BLaER1 (cell line): ENCODE measurements around the gene CPEB4.
A peak's percentile ranks its signal among the peaks of the same experiment; 100 is the strongest.

Experiments
- H3K27ac ChIP-seq: shearing (Covaris generic); formaldehyde crosslinking; 2 replicates; pipeline ENCODE4 v1.8.1; 2022
- H3K27me3 ChIP-seq: shearing (Covaris generic); formaldehyde crosslinking; 2 replicates; pipeline ENCODE4 v1.8.1; 2022
- H3K36me3 ChIP-seq: shearing (Covaris generic); formaldehyde crosslinking; 2 replicates; pipeline ENCODE4 v1.8.1; 2022
- H3K4me1 ChIP-seq: shearing (Covaris generic); formaldehyde crosslinking; 2 replicates; pipeline ENCODE4 v1.8.1; 2022
- H3K4me2 ChIP-seq: shearing (Covaris generic); formaldehyde crosslinking; 2 replicates; pipeline ENCODE4 v1.8.1; 2022
- H3K4me3 ChIP-seq: shearing (Covaris generic); formaldehyde crosslinking; 2 replicates; pipeline ENCODE4 v1.8.1; 2022
- H3K9ac ChIP-seq: shearing (Covaris generic); formaldehyde crosslinking; 2 replicates; pipeline ENCODE4 v1.8.1; 2022
- H3K9me3 ChIP-seq: shearing (Covaris generic); formaldehyde crosslinking; 2 replicates; pipeline ENCODE4 v1.8.1; 2022
- H4K20me1 ChIP-seq: shearing (Covaris generic); formaldehyde crosslinking; 2 replicates; pipeline ENCODE4 v1.8.1; 2022
- Cebpa-rat ChIP-seq: shearing (Covaris generic); IDR thresholded peaks from 2 replicates; pipeline ENCODE4 v1.8.1; 2022

Gene CPEB4

DNA sequence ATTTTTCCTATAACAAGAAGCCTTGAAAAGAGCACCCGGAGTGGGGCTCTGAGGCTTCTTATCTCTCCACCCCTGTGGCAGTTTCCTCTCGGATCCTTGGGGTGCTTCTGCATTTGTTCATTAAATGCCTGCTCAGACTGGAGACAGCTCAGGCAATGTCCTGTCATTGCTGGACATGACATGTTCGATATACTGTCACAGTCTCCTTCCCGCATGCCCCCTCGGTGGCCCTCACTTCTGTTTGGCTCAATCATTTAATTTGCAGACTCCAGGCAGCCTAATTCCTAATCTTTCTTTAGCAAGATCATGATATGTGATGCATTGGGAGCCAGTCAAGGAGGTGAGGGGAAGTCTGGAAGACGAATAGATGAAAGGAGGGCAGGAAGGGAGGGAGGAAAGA lies 37.5 kb upstream of the CPEB4 start:
- no peaks in the 10 kb centered on the region for H4K20me1 ChIP-seq
- H3K4me3 ChIP-seq: no peak overlapping the region
- peaks cover 15% of the 10 kb centered on the region; the same call in 1 of the 2 replicates for H3K4me1 ChIP-seq
- H3K27me3 ChIP-seq: no peaks in the 10 kb centered on the region
- H3K4me2 ChIP-seq: no peak overlapping the region
- H3K27ac ChIP-seq: no peak overlapping the region
- peaks cover 31% of the 10 kb centered on the region for H3K9me3 ChIP-seq
- no peak for TF ChIP-seq Cebpa-rat
- no peaks in the 10 kb centered on the region for H3K36me3 ChIP-seq
- H3K9ac ChIP-seq: no peak overlapping the region

DNA sequence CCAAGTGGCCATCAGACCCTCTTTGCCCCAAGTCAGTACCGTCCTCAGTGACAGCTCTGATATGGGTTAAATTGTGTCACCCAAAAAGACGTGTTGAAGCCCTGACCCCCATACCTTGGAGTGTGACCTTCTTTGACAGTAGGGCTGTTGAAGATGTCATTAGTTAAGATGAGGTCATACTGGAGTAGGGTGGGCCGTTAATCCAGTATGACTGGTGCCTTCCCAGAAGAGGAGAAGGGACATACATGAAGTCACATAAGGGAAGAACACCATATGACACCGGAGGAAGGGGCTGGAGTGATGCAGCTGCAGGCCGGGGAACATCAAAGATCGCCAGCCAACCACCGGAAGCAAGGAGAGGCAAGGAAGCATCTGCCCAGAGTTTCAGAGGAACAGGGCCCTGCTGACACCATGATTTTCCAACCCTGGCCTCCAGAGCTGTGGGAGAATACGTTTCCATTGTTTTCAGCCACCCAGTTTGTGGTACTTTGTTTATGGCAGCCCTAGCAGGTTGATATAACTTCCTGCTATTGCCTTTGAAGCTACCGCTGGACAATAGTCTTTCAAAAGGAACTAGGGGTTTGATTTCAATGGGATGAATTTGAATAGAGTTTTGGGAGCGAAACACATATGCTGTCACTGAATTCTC lies 36.4 kb upstream of the CPEB4 start:
- no peak overlapping the region for H3K4me3 ChIP-seq
- H3K27me3 ChIP-seq: no peaks in the 10 kb centered on the region
- TF ChIP-seq Cebpa-rat: no peak
- no peak overlapping the region for H3K27ac ChIP-seq
- no peaks in the 10 kb centered on the region for H4K20me1 ChIP-seq
- H3K9ac ChIP-seq: no peak overlapping the region
- H3K9me3 ChIP-seq: peaks cover 26% of the 10 kb centered on the region
- peaks cover 15% of the 10 kb centered on the region; the same call in 1 of the 2 replicates for H3K4me1 ChIP-seq
- no peaks in the 10 kb centered on the region for H3K36me3 ChIP-seq
- H3K4me2 ChIP-seq: peak overlapping the region; percentile 25

- Histone ChIP-seq H4K20me1 (no peaks in the 10 kb centered on the region), H3K9ac (no peak overlapping the region), H3K9me3 (peaks cover 15% of the 10 kb centered on the region), H3K27ac (no peak overlapping the region), H3K4me1 (peaks cover 15% of the 10 kb centered on the region; the same call in 1 of the 2 replicates), H3K36me3 (no peaks in the 10 kb centered on the region), H3K4me2 (no peak overlapping the region), H3K27me3 (no peaks in the 10 kb centered on the region), H3K4me3 (no peak overlapping the region)
- no peak for TF ChIP-seq Cebpa-rat
Measured at GRCh38 chr5:173852790-173853359, 35.3 kb upstream of the CPEB4 start.

GRCh38 chr5:173853370-173854131 lies 34.6 kb upstream of the CPEB4 start:
- Histone ChIP-seq H3K4me3 (no peak overlapping the region), H3K36me3 (no peaks in the 10 kb centered on the region), H3K4me2 (no peak overlapping the region), H3K27me3 (no peaks in the 10 kb centered on the region), H4K20me1 (no peaks in the 10 kb centered on the region), H3K27ac (no peak overlapping the region), H3K4me1 (peaks cover 15% of the 10 kb centered on the region; the same call in 1 of the 2 replicates), H3K9me3 (peaks cover 9% of the 10 kb centered on the region), H3K9ac (no peak overlapping the region)
- TF ChIP-seq Cebpa-rat: no peak

DNA sequence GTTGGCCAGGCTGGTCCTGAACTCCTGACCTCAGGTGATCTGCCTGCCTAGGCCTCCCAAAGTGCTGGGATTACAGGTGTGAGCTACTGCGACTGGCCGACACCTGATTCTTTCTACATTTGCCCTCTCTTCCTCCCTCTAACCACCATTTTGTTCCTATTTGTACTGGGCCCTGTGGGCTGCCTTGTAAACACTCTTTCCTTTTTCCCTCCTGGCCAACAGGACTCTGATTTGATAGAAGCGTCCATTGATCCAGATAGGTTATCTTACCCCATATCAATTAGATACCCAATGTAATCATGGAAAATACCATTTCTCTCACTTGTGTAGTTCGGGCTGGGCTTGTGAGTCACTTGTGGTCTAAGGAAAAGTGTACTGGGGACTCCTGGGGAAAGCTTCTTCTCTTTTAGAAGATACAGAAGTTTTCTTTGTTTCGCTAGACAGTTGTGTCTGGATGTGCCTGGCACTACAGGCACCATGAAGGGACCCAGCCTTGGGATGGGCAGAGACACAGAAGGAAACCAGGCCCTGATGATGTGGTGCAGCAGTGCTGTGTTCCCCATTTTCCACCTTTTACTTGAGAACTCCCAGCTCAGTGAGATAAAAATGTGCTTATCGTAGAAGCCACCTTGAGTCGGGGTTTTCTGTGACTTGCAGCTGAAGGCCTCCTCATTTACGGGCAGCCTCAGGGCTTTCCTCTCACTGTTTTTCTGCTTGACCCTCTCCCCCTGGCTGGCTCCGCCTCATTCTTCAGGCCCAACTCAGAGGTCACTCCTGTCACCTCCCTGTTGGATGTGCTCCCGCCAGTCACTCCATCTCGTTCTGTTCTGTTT lies 32.8 kb upstream of the CPEB4 start:
- Histone ChIP-seq H3K27me3 (no peaks in the 10 kb centered on the region), H3K4me1 (peaks cover 15% of the 10 kb centered on the region; the same call in 1 of the 2 replicates), H3K36me3 (no peaks in the 10 kb centered on the region), H3K27ac (no peak overlapping the region), H3K9me3 (no peaks in the 10 kb centered on the region), H3K4me3 (no peak overlapping the region), H3K9ac (no peak overlapping the region), H3K4me2 (no peak overlapping the region), H4K20me1 (no peaks in the 10 kb centered on the region)
- TF ChIP-seq Cebpa-rat: no peak

- no peak overlapping the region for H3K4me2 ChIP-seq
- no peak overlapping the region for H3K4me3 ChIP-seq
- TF ChIP-seq Cebpa-rat: no peak
- no peaks in the 10 kb centered on the region for H3K27me3 ChIP-seq
- no peaks in the 10 kb centered on the region for H4K20me1 ChIP-seq
- H3K36me3 ChIP-seq: no peaks in the 10 kb centered on the region
- no peak overlapping the region for H3K27ac ChIP-seq
- H3K9me3 ChIP-seq: no peaks in the 10 kb centered on the region
- H3K4me1 ChIP-seq: peaks cover 11% of the 10 kb centered on the region; the same call in 1 of the 2 replicates
- no peak overlapping the region for H3K9ac ChIP-seq
Measured at GRCh38 chr5:173855995-173856656, 32.0 kb upstream of the CPEB4 start.

GRCh38 chr5:173857234-173857633 lies 30.9 kb upstream of the CPEB4 start:
- no peak overlapping the region for H3K4me2 ChIP-seq
- H3K36me3 ChIP-seq: no peaks in the 10 kb centered on the region
- H3K9ac ChIP-seq: no peak overlapping the region
- H3K27me3 ChIP-seq: no peaks in the 10 kb centered on the region
- H3K4me1 ChIP-seq: 0 out of 2 replicates have a peak, but pooled peaks cover under 1% of the 10 kb centered on the region
- no peaks in the 10 kb centered on the region for H4K20me1 ChIP-seq
- no peaks in the 10 kb centered on the region for H3K9me3 ChIP-seq
- H3K27ac ChIP-seq: no peak overlapping the region
- H3K4me3 ChIP-seq: no peak overlapping the region
- TF ChIP-seq Cebpa-rat: no peak

DNA sequence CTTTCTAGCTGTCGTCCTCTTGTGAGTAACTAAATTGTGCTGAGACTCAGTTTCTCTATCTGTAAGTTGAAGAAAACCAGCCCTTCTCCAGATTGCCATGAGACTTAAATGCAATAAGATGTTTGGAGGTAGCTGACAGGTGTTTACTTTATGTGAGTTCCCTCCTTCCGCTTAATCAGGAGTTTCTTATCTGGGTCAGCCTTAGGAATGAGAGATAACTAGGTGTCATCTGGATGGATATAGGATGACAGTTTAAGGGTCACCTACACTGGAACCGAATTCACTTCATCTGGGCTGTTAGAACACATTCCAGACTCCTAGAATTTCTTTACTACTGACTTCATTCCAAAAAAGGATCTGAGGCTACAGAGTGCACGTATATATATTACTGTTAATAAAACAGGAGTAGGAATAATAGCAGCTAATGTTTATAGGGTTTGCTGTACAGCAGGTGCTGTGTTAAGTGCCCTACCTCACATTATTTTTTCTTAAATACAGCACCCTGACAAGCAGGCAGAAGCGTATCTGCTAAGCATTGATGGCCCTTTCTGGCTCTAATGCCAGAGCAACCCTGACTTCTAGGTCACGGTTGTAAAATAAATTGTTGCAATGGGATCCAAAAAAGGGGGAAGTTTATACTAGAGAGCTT lies 30.0 kb upstream of the CPEB4 start:
- Histone ChIP-seq H3K27ac (no peak overlapping the region), H3K4me3 (no peak overlapping the region), H3K9me3 (no peaks in the 10 kb centered on the region), H3K4me1 (no peaks in the 10 kb centered on the region), H4K20me1 (no peaks in the 10 kb centered on the region), H3K27me3 (no peaks in the 10 kb centered on the region), H3K36me3 (no peaks in the 10 kb centered on the region), H3K9ac (no peak overlapping the region), H3K4me2 (no peak overlapping the region)
- TF ChIP-seq Cebpa-rat: no peak
